GM21825 (cell line): Measurements from ENCODE around the gene SCRT2.
"Not testable (repeated sequence)": the region's sequence is repeated elsewhere in the genome, so short reads cannot be mapped to it uniquely, and the experiment has no call there.

ENCODE experiments used
- ATAC-seq: cut with Tn5 transposase; IDR thresholded peaks from one replicate; pipeline ENCODE4 v1.9.1; 2021; ENCODE audit warnings: mild to moderate bottlenecking, moderate library complexity; ENCODE audit not compliant: unreplicated experiment

SCRT2 gene

DNA sequence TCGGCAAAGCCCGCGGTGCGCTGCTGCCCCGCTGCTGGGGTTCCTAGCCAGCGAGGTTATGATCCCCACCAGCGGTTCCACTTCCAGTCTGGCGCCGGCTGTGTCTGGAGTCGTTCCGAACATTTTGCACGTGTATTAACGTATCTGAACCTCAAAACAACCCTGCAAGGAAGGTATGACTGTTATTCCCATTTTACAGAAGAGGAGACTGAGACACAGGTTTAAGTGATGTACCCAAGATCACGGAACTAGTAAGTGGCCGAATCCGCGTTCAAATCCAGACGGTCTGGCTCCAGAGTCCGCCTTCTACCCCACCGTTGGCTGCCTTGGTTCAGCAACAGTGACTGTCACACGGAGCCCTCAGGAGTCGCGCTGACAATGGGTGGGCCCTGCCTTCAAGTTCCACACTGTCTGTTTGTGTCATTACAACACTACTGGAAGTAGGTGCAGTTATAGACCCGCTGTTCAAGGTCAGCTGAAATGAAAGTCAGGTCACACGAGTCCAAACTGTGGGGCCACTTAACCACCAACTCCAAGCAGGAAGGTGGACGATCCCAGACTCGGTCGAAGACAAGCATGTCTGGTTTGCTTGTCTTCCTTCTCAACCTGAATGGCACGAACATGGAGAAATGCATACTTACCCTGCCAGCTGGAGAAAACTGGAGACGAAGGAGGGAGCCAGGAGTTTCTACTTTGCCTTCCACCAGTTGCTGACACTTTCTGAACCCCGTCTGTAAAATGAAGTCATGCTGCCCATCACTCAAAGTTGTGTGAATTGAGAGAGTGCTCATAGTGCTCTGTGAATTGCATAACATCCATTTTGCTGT is 21.8 kb downstream of the SCRT2 start:
- no peak for ATAC-seq

- ATAC-seq: peak; percentile 85
Observed at GRCh38 chr20:653110-653589, 22.5 kb downstream of the SCRT2 start, which contains the start of gene SRXN1. Gene SRXN1 (minus strand): TSS chr20:653200. CDS start chr20:653185, 15 bp downstream.

DNA sequence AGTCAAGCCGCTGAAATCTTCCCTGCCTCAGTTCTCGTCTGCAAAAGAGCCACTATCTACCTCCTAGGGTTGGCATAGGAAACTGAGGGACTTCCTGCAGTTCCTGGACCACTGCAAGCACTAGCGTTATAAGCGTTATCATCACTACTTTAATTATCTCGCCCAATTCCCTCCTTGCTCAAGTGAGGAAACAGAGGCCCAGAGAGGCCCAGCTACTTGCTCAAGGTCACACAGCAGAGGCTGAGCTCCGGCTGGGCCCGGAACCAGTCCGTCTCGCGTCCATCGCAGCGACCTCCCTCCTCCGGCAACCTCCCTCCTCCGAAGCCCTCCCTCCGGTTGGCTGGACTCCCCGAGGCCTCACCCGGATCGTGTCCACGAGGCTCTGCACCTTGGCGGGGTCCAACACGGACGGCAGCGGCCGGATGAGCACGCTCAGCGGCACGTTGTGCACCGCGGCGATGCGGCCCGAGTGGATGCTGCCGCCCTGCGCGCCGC is 22.9 kb downstream of the SCRT2 start:
- ATAC-seq: no peak

GRCh38 chr20:651713-652614 is 23.6 kb downstream of the SCRT2 start:
- no peak for ATAC-seq

GRCh38 chr20:650954-651353 is 24.6 kb downstream of the SCRT2 start:
- no peak for ATAC-seq

GRCh38 chr20:650281-650680 is 25.3 kb downstream of the SCRT2 start:
- no peak for ATAC-seq

- ATAC-seq: no peak
Observed at GRCh38 chr20:647479-648019, 28.1 kb downstream of the SCRT2 start.

DNA sequence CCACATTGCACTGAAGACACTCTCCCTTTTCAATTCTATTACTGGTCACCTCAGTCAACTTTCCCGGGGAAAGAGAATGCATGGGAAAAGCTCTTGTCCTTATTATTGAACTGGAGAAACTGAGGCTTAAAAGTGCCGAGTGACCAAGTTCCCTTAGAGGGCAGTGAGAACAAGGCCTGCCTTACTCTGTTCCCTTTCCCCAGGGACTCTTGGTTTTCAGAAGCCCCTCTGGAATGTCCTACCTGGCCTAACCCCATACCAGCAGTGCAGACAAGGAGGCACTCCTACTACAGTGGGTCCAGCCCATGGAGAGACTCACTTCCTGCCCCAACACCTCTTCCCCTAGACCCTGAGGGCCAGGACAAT is 28.8 kb downstream of the SCRT2 start:
- no peak for ATAC-seq

DNA sequence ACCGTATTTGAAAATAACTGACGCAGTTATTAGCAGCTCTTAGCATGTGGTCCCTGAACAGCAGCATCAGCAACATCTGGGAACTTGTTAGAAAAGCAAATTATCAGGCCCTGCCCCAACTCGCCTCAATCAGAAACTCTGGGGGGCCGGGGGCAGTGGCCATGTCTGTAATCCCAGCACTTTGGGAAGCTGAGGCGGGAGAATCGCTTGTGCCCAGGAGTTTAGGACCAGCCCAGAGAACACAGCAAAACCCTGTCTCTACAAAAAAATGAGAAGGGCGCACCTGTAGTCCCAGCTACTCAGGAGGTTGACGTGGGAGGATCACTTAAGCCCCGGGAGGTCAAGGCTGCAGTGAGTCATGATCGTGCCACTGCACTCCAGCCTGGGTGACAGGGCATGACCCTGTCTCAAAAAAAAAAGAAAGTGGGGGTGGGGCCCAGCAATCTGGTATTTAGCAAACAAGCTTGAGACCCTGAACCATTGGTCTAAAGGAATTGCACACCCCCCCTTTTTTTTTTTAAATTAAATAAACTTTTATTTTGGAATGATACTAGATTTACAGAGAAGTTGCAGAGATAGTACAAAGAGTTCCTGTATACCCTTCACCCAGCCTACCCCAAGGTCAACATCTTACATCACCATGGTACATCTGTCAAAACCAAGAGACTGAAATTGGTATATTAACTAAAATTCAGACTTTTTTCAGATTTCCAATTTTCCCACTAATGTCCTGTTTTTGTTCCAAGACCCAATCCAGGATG is 29.3 kb downstream of the SCRT2 start:
- ATAC-seq: no peak

GRCh38 chr20:645318-646106 is 30.1 kb downstream of the SCRT2 start:
- peak; percentile 76 for ATAC-seq

- no peak for ATAC-seq
Observed at GRCh38 chr20:644692-645317, 30.8 kb downstream of the SCRT2 start.

GRCh38 chr20:642398-643174 is 33.0 kb downstream of the SCRT2 start:
- no peak for ATAC-seq

DNA sequence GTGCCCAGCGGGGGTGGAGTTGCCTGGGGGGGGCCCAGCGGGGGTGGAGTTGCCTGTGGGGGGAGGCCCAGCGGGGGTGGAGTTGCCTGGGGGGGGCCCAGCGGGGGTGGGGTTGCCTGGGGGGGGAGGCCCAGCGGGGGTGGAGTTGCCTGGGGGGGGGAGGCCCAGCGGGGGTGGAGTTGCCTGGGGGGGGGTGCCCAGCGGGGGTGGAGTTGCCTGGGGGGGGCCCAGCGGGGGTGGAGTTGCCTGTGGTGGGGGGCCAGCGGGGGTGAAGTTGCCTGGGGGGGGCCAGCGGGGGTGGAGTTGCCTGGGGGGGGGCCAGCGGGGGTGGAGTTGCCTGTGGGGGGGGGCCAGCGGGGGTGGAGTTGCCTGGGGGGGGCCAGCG is 33.6 kb downstream of the SCRT2 start:
- ATAC-seq: not testable (repeated sequence)

GRCh38 chr20:641516-641875 is 34.1 kb downstream of the SCRT2 start:
- ATAC-seq: no peak

DNA sequence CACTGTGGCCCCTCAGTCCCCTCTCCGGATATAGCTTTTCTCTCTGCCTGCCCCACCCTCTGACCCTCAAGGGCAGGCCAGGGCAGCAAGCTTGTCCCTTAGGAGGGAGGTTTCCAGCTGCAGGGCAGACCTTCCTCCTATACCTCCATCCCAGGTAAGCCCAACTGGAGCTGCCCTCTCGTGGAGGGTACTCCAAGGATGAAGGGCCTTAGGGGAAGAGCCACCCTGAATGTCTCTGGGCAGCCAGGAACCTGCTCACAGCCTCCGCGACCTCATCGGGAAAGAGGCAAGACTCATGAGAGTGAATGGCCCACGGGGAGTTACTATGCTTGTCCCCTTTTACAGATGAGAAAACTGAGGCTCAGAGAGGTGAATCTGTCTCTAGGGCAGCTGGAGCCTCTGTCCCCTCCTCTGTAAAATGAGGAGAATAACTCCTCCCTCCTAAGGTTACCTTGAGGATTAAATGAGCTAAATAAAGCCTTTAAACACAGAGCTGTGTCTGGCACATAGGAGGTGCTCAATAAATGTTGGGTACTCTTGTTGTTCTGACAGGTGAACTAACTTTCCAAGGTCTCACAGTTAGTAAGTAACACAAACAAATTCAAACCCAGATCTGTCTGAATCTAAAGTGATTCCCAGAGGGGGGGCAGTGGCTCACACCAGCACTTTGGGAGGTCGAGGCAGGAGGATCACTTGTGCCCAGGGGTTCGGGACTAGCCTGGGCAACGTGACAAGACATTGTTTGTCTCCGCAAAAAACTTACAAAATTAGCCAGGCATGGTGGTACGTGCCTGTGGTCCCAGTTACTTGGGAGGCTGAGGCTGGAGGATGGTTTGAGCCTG is 34.7 kb downstream of the SCRT2 start:
- no peak for ATAC-seq

GRCh38 chr20:638579-638978 is 37.0 kb downstream of the SCRT2 start:
- no peak for ATAC-seq

GRCh38 chr20:637559-637958 is 38.0 kb downstream of the SCRT2 start:
- ATAC-seq: no peak

- no peak for ATAC-seq
Observed at GRCh38 chr20:635893-636338, 39.7 kb downstream of the SCRT2 start.
